Rectal smooth muscle tissue (tissue), 1 donor: ENCODE measurements around the gene DUOX2.
A peak's percentile ranks its signal among the peaks of the same experiment; 100 is the strongest.
"Not testable (repeated sequence)": the region's sequence is repeated elsewhere in the genome, so short reads cannot be mapped to it uniquely, and the experiment has no call there.

ENCODE experiments used
- H3K27ac ChIP-seq: one replicate; pipeline ENCODE4 v1.7.0; 2013; ENCODE audit warnings: low read depth, low read length, inconsistent platforms
- H3K27me3 ChIP-seq: one replicate; pipeline ENCODE4 v1.7.0; 2013; ENCODE audit warnings: low read length; ENCODE audit not compliant: control insufficient read depth, insufficient read depth
- H3K36me3 ChIP-seq: one replicate; pipeline ENCODE4 v1.7.0; 2013; ENCODE audit warnings: low read length; ENCODE audit not compliant: control insufficient read depth, insufficient read depth
- H3K4me1 ChIP-seq: one replicate; pipeline ENCODE4 v1.7.0; 2013; ENCODE audit warnings: low read length; ENCODE audit not compliant: control insufficient read depth, insufficient read depth
- H3K4me3 ChIP-seq: one replicate; pipeline ENCODE4 v1.7.0; 2013; ENCODE audit warnings: low read length
- H3K9ac ChIP-seq: one replicate; pipeline ENCODE4 v1.7.0; 2013; ENCODE audit warnings: low read length

Gene DUOX2

GRCh38 chr15:45113380-45113990 lies 487 bp downstream of the DUOX2 start:
- Histone ChIP-seq H3K27me3 (peaks cover 46% of the 10 kb centered on the region), H3K4me3 (no peak overlapping the region)

GRCh38 chr15:45112591-45113379 lies 1.2 kb downstream of the DUOX2 start:
- peaks cover 46% of the 10 kb centered on the region for H3K27me3 ChIP-seq
- H3K4me3 ChIP-seq: peak overlapping the region; percentile 33
- H3K9ac ChIP-seq: no peak overlapping the region
- H3K36me3 ChIP-seq: no peaks in the 10 kb centered on the region
- no peak overlapping the region for H3K27ac ChIP-seq
- H3K4me1 ChIP-seq: peaks cover 3% of the 10 kb centered on the region

More at GRCh38 chr15:45113380-45113990, 487 bp downstream of the DUOX2 start:
- Histone ChIP-seq H3K9ac (no peak overlapping the region), H3K4me1 (peaks cover 3% of the 10 kb centered on the region), H3K27ac (no peak overlapping the region), H3K36me3 (no peaks in the 10 kb centered on the region)

- Histone ChIP-seq H3K27me3 (peaks cover 43% of the 10 kb centered on the region), H3K4me3 (peak overlapping the region; percentile 33)
Observed at GRCh38 chr15:45112143-45112590, 1.8 kb downstream of the DUOX2 start.

GRCh38 chr15:45111390-45112142 lies 2.4 kb downstream of the DUOX2 start:
- no peak overlapping the region for H3K27ac ChIP-seq
- H3K4me1 ChIP-seq: no peaks in the 10 kb centered on the region
- H3K27me3 ChIP-seq: peaks cover 37% of the 10 kb centered on the region
- H3K9ac ChIP-seq: no peak overlapping the region
- H3K36me3 ChIP-seq: no peaks in the 10 kb centered on the region
- H3K4me3 ChIP-seq: no peak overlapping the region

More at GRCh38 chr15:45112143-45112590, 1.8 kb downstream of the DUOX2 start:
- H3K36me3 ChIP-seq: no peaks in the 10 kb centered on the region
- H3K4me1 ChIP-seq: peaks cover 3% of the 10 kb centered on the region
- no peak overlapping the region for H3K27ac ChIP-seq
- no peak overlapping the region for H3K9ac ChIP-seq

DNA sequence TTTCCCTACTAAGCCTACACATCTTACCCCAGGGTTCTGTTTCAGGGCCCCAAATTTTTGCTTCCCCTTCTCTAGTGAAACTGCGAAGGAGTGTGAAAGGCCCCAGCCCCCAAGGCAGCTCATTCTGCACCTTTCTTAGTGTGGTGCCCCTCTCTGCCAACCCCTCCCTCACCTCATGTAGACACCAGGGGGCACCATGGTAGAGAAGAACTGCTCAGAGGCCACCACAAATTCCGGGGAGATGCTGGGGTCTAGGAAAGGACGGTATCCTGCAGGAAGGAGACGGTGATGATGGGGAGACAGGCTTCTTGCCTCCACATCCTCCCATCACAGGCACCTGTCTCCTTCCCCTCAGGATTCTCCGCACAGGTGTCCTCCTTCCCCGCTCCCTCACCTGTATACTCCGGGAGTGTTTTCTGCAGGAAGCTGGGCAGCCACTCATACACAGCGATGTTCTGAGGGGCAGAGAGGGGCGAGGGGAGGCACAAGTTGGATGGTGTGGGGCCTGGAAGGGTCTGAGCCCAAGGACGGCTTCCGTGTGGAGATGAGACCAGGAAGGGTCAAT lies 3.6 kb downstream of the DUOX2 start:
- no peak overlapping the region for H3K4me3 ChIP-seq
- no peak overlapping the region for H3K27ac ChIP-seq
- H3K27me3 ChIP-seq: peaks cover 33% of the 10 kb centered on the region
- H3K4me1 ChIP-seq: no peaks in the 10 kb centered on the region
- no peak overlapping the region for H3K9ac ChIP-seq
- no peaks in the 10 kb centered on the region for H3K36me3 ChIP-seq

GRCh38 chr15:45107941-45108630 lies 5.9 kb downstream of the DUOX2 start:
- Histone ChIP-seq H3K4me1 (no peaks in the 10 kb centered on the region), H3K27ac (no peak overlapping the region), H3K27me3 (peaks cover 17% of the 10 kb centered on the region), H3K4me3 (no peak overlapping the region), H3K36me3 (no peaks in the 10 kb centered on the region), H3K9ac (no peak overlapping the region)

DNA sequence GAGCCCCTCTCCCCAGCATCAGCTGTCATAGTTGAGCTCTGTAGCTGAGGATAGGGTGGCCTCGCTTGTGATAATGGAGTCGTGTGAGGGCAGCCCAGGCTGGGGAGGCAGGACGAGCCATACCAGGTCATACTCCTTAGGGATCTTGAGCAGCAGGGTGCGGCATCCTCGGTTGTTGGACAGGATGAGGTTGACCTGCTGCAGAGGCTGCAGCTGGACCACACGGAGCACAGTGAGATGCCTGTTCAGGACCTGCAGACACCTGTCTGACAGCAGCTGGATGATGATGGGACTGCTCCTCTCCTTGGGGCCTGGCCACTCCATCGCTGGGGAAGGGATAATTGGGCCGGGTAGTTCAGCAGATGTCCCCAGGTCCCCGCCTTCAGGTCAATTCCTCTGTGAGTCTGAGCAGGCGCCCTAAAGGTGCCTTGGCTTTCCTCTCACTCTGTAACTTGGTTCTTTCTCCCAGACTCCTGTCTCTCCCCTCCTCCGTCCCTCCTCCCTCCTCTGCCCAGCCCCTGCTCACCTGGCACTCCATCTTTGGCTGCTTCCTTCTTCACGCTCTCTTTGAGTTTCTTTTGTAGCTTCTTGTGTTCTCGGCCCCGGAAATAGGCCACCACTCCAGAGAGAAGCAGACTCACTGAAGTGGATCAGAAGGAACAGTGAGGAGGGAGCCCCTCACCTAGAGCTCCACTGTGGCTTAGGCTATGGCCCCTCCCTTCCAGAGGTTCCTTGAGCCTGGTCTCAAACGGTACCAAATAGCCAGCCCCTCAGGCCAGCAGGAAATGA lies 7.8 kb downstream of the DUOX2 start:
- no peaks in the 10 kb centered on the region for H3K4me1 ChIP-seq
- H3K9ac ChIP-seq: no peak overlapping the region
- H3K27me3 ChIP-seq: peaks cover 6% of the 10 kb centered on the region

DNA sequence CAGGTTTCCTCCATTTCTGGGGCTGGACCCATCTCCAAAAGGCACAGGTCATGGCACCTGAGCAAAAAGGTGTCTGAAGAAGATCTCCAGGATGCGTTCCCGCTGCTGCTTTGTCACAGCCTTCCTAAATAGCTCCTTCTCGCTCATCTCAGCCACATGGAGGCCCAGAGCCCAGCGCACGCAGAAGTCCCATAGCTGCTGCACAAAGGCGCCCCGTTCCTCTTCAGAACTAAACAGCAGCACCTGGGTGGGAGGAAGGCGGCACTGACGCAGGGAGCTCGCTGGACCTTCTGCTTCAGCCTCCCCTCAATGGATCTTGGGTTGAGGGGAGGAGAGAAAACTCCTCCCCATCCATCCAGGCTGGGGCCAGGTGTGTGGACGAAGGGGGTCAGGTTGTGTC lies 8.4 kb downstream of the DUOX2 start:
- Histone ChIP-seq H3K27ac (no peak overlapping the region), H3K27me3 (peaks cover 6% of the 10 kb centered on the region), H3K4me1 (no peaks in the 10 kb centered on the region), H3K36me3 (no peaks in the 10 kb centered on the region), H3K9ac (no peak overlapping the region), H3K4me3 (no peak overlapping the region)

More for the DNA sequence above, 7.8 kb downstream of the DUOX2 start:
- no peak overlapping the region for H3K4me3 ChIP-seq
- H3K27ac ChIP-seq: no peak overlapping the region
- no peaks in the 10 kb centered on the region for H3K36me3 ChIP-seq

DNA sequence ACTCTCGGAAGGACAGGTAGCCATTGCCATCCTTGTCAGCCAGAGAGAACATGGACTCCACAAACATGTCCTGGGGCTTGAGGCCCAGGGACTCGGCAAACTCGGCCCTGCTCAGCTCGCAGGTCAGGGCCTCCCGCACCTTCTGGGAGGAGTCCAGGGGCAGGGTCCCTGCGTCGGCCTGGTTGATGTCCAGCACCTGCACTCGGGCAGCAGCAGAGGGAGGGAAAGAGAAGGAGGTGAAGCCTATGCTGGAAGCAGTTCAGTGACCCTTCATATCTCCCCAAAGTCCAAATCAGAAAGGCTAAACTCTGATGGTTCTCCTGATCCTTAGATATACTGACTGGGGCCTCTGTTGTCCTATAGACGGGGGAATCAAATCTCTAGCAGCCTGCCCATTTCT lies 9.8 kb downstream of the DUOX2 start:
- not testable (repeated sequence) for H3K9ac ChIP-seq, H3K36me3 ChIP-seq, H3K27me3 ChIP-seq, H3K4me1 ChIP-seq, H3K27ac ChIP-seq, H3K4me3 ChIP-seq

GRCh38 chr15:45102226-45102625 lies 11.7 kb downstream of the DUOX2 start:
- no peaks in the 10 kb centered on the region for H3K36me3 ChIP-seq
- no peak overlapping the region for H3K27ac ChIP-seq
- peaks cover 2% of the 10 kb centered on the region for H3K27me3 ChIP-seq
- no peaks in the 10 kb centered on the region for H3K4me1 ChIP-seq
- no peak overlapping the region for H3K4me3 ChIP-seq
- H3K9ac ChIP-seq: no peak overlapping the region

DNA sequence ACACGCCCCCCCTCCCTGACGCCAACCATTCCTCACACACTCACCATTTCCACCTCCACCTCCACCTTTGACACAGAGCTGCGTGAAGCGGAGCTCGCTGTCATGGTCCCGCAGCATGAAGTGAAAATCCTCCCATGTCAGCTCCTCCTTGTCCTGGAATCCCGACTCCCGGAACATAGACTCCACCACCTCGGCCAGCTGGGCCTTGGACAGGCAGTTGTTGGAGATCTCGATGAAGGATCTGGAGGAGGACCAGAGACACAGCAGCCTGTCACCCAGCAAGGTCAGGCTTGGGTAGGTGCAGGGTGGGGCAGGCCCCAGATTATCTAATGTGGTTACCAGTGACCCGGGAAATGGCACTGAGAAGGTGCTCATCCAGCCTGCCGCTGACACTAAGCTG lies 12.2 kb downstream of the DUOX2 start:
- H3K9ac ChIP-seq: no peak overlapping the region
- H3K27ac ChIP-seq: no peak overlapping the region
- H3K4me3 ChIP-seq: no peak overlapping the region
- H3K4me1 ChIP-seq: no peaks in the 10 kb centered on the region
- no peaks in the 10 kb centered on the region for H3K36me3 ChIP-seq
- H3K27me3 ChIP-seq: peaks cover 2% of the 10 kb centered on the region
